Measurements from ENCODE around the gene CAMSAP2.

Gene CAMSAP2

GRCh38 chr1:200885623-200886402, 147.1 kb downstream of the CAMSAP2 start:
- FAIRE-seq = no peak

GRCh38 chr1:200886594-200886993, 147.9 kb downstream of the CAMSAP2 start:
- no peak for FAIRE-seq

- FAIRE-seq = no peak
Observed at GRCh38 chr1:200887036-200887435, 148.3 kb downstream of the CAMSAP2 start.

GRCh38 chr1:200887772-200888348, 149.2 kb downstream of the CAMSAP2 start:
- no peak for FAIRE-seq

- no peak for FAIRE-seq
Observed at GRCh38 chr1:200888349-200888838, 149.7 kb downstream of the CAMSAP2 start.

- FAIRE-seq = no peak
Observed at GRCh38 chr1:200889571-200889970, 150.9 kb downstream of the CAMSAP2 start.

GRCh38 chr1:200890027-200890426, 151.3 kb downstream of the CAMSAP2 start:
- FAIRE-seq = no peak

GRCh38 chr1:200890818-200891773, 152.4 kb downstream of the CAMSAP2 start:
- FAIRE-seq = no peak

GRCh38 chr1:200891774-200892157, 153.1 kb downstream of the CAMSAP2 start:
- FAIRE-seq = no peak

GRCh38 chr1:200892546-200892945, 153.9 kb downstream of the CAMSAP2 start:
- FAIRE-seq = no peak

- FAIRE-seq = no peak
Observed at GRCh38 chr1:200892958-200893357, 154.3 kb downstream of the CAMSAP2 start.

GRCh38 chr1:200893411-200893901, 154.8 kb downstream of the CAMSAP2 start:
- FAIRE-seq = no peak

- FAIRE-seq = no peak
Observed at GRCh38 chr1:200894712-200895442, 156.2 kb downstream of the CAMSAP2 start, which contains the start of gene INAVA. INAVA (plus strand) TSS chr1:200894900; CDS start chr1:200898401, 3,501 bp downstream.

- no peak for FAIRE-seq
Observed at GRCh38 chr1:200895443-200895789, 156.7 kb downstream of the CAMSAP2 start.

GRCh38 chr1:200895801-200896530, 157.3 kb downstream of the CAMSAP2 start:
- FAIRE-seq = no peak

- peak; percentile 66 for FAIRE-seq
Observed at GRCh38 chr1:200896531-200897196, 158.0 kb downstream of the CAMSAP2 start.

GRCh38 chr1:200897259-200897658, 158.6 kb downstream of the CAMSAP2 start:
- FAIRE-seq = no peak

GRCh38 chr1:200899015-200899386, 160.3 kb downstream of the CAMSAP2 start:
- FAIRE-seq = no peak

GRCh38 chr1:200899451-200899915, 160.8 kb downstream of the CAMSAP2 start:
- FAIRE-seq = no peak

GRCh38 chr1:200899954-200900867, 161.5 kb downstream of the CAMSAP2 start:
- FAIRE-seq = no peak

Data from colon (tissue), 2 donors.